SK-N-SH treated with all-trans-retinoic acid at 6 μM for 48 hours (cell line): ENCODE data around the gene ABI3.
"Not testable (repeated sequence)": the region's sequence is repeated elsewhere in the genome, so short reads cannot be mapped to it uniquely, and the experiment has no call there.

Source experiments
- ATAC-seq: fragments of 200-7000 bp; cut with Tn5 transposase; 3 replicates; pipeline ENCODE4 v1.9.1; 2020; ENCODE audit warnings: mild to moderate bottlenecking, moderate library complexity
- ARNTL ChIP-seq: fragments of 450-650 bp; formaldehyde crosslinking; IDR thresholded peaks from 2 replicates; pipeline ENCODE4 v1.5.0; 2020; ENCODE audit warnings: low read depth, mild to moderate bottlenecking, moderate library complexity, borderline replicate concordance
- CSDC2 ChIP-seq: fragments of 250-450 bp; sonication (Bioruptor Pico); IDR thresholded peaks from 2 replicates; pipeline ENCODE4 v1.5.0; 2020; ENCODE audit warnings: mild to moderate bottlenecking, moderate library complexity
- ESRRG ChIP-seq: fragments of 250-450 bp; sonication (Bioruptor Pico); IDR thresholded peaks from 2 replicates; pipeline ENCODE4 v1.6.1; 2021; ENCODE audit warnings: mild to moderate bottlenecking
- GLIS3 ChIP-seq: fragments of 250-450 bp; sonication (Bioruptor Pico); IDR thresholded peaks from 2 replicates; pipeline ENCODE4 v1.5.0; 2020; ENCODE audit warnings: mild to moderate bottlenecking, moderate library complexity
- ISL1 ChIP-seq: fragments of 250-450 bp; sonication (Bioruptor Pico); IDR thresholded peaks from 2 replicates; pipeline ENCODE4 v2.1.2; 2022; ENCODE audit warnings: mild to moderate bottlenecking, moderate library complexity
- OSR1 ChIP-seq: fragments of 250-450 bp; sonication (Bioruptor Pico); IDR thresholded peaks from 2 replicates; pipeline ENCODE4 v1.8.0; 2022; ENCODE audit warnings: moderate library complexity, mild to moderate bottlenecking, inconsistent platforms
- PATZ1 ChIP-seq: fragments of 250-450 bp; sonication (Bioruptor Pico); IDR thresholded peaks from 2 replicates; pipeline ENCODE4 v1.8.0; 2020; ENCODE audit warnings: mild to moderate bottlenecking, moderate library complexity, borderline replicate concordance
- POU6F1 ChIP-seq: fragments of 250-450 bp; sonication (Bioruptor Pico); IDR thresholded peaks from 2 replicates; pipeline ENCODE4 v1.8.0; 2021; ENCODE audit warnings: low read depth, mild to moderate bottlenecking, moderate library complexity, borderline replicate concordance
- PPARA ChIP-seq: fragments of 250-450 bp; sonication (Bioruptor Pico); IDR thresholded peaks from 2 replicates; pipeline ENCODE4 v1.5.0; 2020; ENCODE audit warnings: mild to moderate bottlenecking, borderline replicate concordance
- RARB ChIP-seq: fragments of 250-450 bp; sonication (Bioruptor Pico); IDR thresholded peaks from 2 replicates; pipeline ENCODE4 v1.8.0; 2021; ENCODE audit warnings: mild to moderate bottlenecking, moderate library complexity
- SNAI2 ChIP-seq: fragments of 250-450 bp; sonication (Bioruptor Pico); IDR thresholded peaks from 2 replicates; pipeline ENCODE4 v1.5.0; 2020; ENCODE audit warnings: mild to moderate bottlenecking, moderate library complexity
- TOX ChIP-seq: fragments of 250-450 bp; sonication (Bioruptor Pico); IDR thresholded peaks from 2 replicates; pipeline ENCODE4 v1.8.0; 2021; ENCODE audit warnings: mild to moderate bottlenecking, moderate library complexity, borderline replicate concordance
- TSHZ2 ChIP-seq: fragments of 250-450 bp; sonication (Bioruptor Pico); IDR thresholded peaks from 2 replicates; pipeline ENCODE4 v1.5.0; 2020; ENCODE audit warnings: mild to moderate bottlenecking, moderate library complexity
- ZC3H10 ChIP-seq: fragments of 250-450 bp; sonication (Bioruptor Pico); IDR thresholded peaks from 2 replicates; pipeline ENCODE4 v1.5.1; 2021; ENCODE audit warnings: mild to moderate bottlenecking, moderate library complexity
- ZFP3 ChIP-seq: fragments of 250-450 bp; sonication (Bioruptor Pico); IDR thresholded peaks from 2 replicates; pipeline ENCODE4 v1.5.0; 2020; ENCODE audit warnings: mild to moderate bottlenecking, moderate library complexity
- ZFP30 ChIP-seq: fragments of 450-650 bp; formaldehyde crosslinking; IDR thresholded peaks from 2 replicates; pipeline ENCODE4 v1.5.0; 2022; ENCODE audit warnings: mild to moderate bottlenecking, moderate library complexity
- ZNF565 ChIP-seq: fragments of 450-650 bp; formaldehyde crosslinking; conservative IDR thresholded peaks from 2 replicates; pipeline ENCODE4 v1.5.0; 2020; ENCODE audit warnings: low read depth, mild to moderate bottlenecking, moderate library complexity
- ZNF8 ChIP-seq: fragments of 450-650 bp; formaldehyde crosslinking; IDR thresholded peaks from 2 replicates; pipeline ENCODE4 v1.5.0; 2020; ENCODE audit warnings: mild to moderate bottlenecking, moderate library complexity

Gene ABI3

GRCh38 chr17:49255125-49255524 is 44.6 kb downstream of the ABI3 start:
- ATAC-seq = no peak
- no peak for TF ChIP-seq ISL1
- TF ChIP-seq RARB = no peak
- no peak for TF ChIP-seq OSR1 (CRISPR knock-in tag)
- TF ChIP-seq SNAI2 (CRISPR knock-in tag) = no peak
- no peak for TF ChIP-seq ZC3H10

- TF ChIP-seq OSR1 (CRISPR knock-in tag) (no peak), TOX (CRISPR knock-in tag) (no peak), ZNF8 (CRISPR knock-in tag) (no peak), SNAI2 (CRISPR knock-in tag) (no peak), ISL1 (no peak), PPARA (CRISPR knock-in tag) (no peak), ZC3H10 (no peak), POU6F1 (CRISPR knock-in tag) (no peak), PATZ1 (CRISPR knock-in tag) (no peak)
- ATAC-seq = no peak
These were observed 47.9 kb downstream of the ABI3 start for GRCh38 chr17:49258394-49258793.

GRCh38 chr17:49259663-49260010 is 49.1 kb downstream of the ABI3 start:
- TF ChIP-seq ZFP3 = no peak
- no peak for TF ChIP-seq SNAI2 (CRISPR knock-in tag)
- no peak for TF ChIP-seq GLIS3 (CRISPR knock-in tag)
- TF ChIP-seq ESRRG = no peak
- TF ChIP-seq TSHZ2 = no peak
- TF ChIP-seq ZFP30 (CRISPR knock-in tag) = no peak
- no peak for TF ChIP-seq OSR1 (CRISPR knock-in tag)
- TF ChIP-seq CSDC2 (CRISPR knock-in tag) = no peak
- TF ChIP-seq RARB = no peak
- no peak for TF ChIP-seq TOX (CRISPR knock-in tag)
- no peak for TF ChIP-seq ZNF565
- no peak for ATAC-seq

- no peak for TF ChIP-seq OSR1 (CRISPR knock-in tag)
- no peak for TF ChIP-seq ARNTL (CRISPR knock-in tag)
- no peak for TF ChIP-seq RARB
- TF ChIP-seq POU6F1 (CRISPR knock-in tag) = no peak
- TF ChIP-seq ESRRG = no peak
- TF ChIP-seq ISL1 = no peak
- no peak for TF ChIP-seq TOX (CRISPR knock-in tag)
- TF ChIP-seq SNAI2 (CRISPR knock-in tag) = no peak
- TF ChIP-seq, all 23 proteins: peak for 0
- ATAC-seq = peak; percentile 89
These were observed 49.7 kb downstream of the ABI3 start for GRCh38 chr17:49260011-49260816.

- peak; percentile 20; the same call in 2 of the 3 replicates for ATAC-seq
- TF ChIP-seq PATZ1 (CRISPR knock-in tag) = no peak
- no peak for TF ChIP-seq ZFP30 (CRISPR knock-in tag)
- TF ChIP-seq, all 23 proteins: peak for 0
These were observed 50.3 kb downstream of the ABI3 start for GRCh38 chr17:49260817-49261291.

GRCh38 chr17:49261540-49261939 is 51.0 kb downstream of the ABI3 start:
- not testable (repeated sequence) for ATAC-seq
